HG03064 (cell line): ENCODE data around the gene MET.

ENCODE experiments used
- ATAC-seq: cut with Tn5 transposase; IDR thresholded peaks from one replicate; pipeline ENCODE4 v1.9.1; 2021; ENCODE audit warnings: low read depth; ENCODE audit not compliant: unreplicated experiment

Gene MET

DNA sequence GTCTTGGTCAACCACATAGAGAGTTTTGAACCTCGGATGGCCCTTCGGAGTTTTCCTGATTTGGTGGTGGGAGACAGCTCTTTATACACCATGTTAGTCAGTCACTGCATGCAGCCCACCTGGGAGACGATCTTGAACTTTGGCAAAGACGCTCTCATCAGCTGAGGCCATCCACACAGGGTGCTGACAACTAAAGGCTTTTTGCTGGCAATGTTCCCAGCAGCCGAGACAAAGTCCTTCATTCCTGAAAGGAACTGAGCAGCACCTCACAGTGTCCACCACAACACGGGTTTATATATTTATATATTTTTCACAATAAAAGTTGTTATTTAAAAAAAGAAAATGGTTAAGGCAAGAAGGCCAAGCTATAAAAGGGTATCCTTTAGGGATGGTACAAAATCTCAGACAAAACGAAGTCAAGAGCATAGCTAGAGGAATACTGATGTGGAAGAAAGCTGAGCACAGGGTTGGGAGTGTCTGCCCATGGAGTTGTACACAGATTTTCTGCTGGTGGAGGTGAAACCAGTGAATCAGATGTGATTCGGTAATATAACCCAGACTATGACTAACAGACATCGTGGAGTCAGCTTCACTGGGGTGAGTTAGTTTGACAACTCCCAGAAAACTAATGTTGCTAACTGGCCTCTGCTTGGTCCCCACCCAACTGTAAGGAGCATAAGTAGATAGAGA is 163.0 kb downstream of the MET start:
- ATAC-seq = no peak

DNA sequence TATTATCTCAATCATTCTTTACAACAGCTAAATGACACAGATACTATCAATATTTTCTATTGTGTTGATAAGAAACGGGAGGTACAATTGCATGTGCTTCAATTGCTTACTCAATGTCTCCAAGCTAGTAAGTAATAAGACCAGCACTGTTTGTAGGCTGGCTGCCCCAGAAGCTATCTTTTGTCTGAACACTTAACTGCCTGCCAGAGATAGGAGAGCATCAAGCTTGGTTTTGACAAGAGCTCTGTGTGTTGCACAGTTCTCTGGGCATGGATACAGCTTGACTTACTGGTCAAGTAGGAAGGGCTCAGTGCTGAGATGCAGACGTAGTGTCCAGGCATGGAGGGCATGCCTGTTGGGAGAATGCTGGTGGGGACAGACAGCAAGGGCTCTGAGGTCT is 164.1 kb downstream of the MET start:
- ATAC-seq = no peak

DNA sequence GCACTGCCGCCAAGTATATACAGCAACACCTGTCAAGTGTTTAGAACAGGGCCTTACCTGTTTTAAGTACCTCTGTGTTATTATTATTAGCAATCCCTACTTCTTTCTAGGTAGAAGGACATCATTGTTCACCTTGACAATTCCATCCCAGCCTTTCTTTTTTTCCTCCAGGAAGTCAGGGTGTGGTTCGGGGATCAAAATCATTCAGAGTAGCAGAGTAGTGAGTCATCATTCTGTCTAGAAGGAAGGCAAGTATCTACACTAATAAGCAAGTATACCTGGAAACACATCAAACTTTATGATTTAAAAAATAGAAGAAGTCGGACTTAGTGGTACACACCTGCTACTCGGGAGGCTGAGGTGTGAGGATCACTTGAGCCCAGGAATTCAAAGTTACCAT is 164.9 kb downstream of the MET start:
- no peak for ATAC-seq

DNA sequence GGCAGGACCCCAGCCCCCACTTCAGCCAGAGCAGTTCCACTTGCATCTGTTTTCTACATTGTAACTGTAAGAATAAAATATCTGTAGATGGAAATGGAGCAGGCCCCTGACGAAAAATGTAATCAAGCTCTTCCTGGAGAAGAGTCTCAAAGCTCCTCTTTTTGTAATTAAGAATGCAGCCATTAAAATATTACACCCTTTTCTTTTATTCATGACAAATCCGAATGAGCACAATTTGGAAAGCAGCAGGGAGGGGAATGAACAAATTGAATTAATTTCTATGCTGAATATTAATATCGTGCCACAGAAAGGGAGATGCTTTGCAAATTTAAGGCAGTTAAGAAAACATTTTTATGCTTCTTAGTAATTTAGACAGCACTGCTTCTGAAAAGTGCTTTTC is 165.6 kb downstream of the MET start:
- ATAC-seq = no peak

- no peak for ATAC-seq
Measured at GRCh38 chr7:116840256-116840655, 168.3 kb downstream of the MET start.

DNA sequence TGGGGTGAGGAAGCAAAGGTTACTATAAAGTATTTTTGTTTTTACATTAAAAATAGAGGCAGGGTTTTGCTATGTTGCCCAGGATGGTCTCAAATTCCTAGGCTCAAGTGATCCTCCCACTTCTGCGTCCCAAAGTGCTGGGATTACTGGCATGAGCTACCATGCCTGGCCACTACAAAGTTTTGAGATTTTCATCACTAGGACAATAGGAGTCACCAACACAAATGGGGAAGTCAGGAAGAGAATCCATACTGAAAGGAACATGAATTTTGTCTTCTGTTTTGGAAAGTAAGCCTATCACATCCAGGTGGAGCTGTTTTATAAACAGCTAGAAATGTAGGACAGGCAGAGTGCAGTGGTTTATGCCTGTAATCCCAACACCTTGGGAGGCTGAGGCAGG is 170.4 kb downstream of the MET start:
- ATAC-seq = no peak

DNA sequence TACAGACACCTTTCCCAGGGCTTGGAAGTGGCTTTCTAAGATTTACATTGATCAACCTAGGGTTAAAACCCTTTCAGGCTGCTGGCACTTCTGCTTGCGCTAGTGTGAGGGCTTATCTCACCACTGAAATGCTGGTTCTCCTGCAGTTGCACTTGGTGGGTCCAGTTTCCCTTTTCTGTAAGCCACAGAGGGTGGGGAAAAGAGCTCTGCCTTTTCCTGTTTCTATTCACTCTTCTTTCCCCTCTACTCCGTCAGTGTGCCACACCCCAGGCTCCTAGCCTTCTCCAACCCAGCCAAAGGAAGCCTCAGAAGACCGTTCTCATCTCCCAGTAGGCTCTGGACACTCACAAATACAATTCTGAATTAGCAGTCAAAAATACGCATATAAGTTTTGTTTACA is 171.4 kb downstream of the MET start:
- ATAC-seq = no peak
